SU-DHL-6 (cell line): ENCODE results near the gene PANK2.
A peak's percentile ranks its signal among the peaks of the same experiment; 100 is the strongest.

Source experiments
- H2AFZ ChIP-seq: fragments of 200-600 bp; sonication (generic); 2 replicates; pipeline ENCODE4 v1.6.1; 2014; ENCODE audit warnings: low read depth, mild to moderate bottlenecking, moderate library complexity, mixed read lengths, antibody characterized with exemption, low read length; ENCODE audit not compliant: severe bottlenecking
- H3F3A ChIP-seq: fragments of 200-600 bp; shearing (Covaris generic); 2 replicates; pipeline ENCODE4 v1.6.0; 2016; ENCODE audit warnings: antibody characterized with exemption, mild to moderate bottlenecking; ENCODE audit not compliant: insufficient read depth
- H3K27ac ChIP-seq: fragments of 200-600 bp; sonication (generic); 2 replicates; pipeline ENCODE4 v1.5.1; 2016; ENCODE audit warnings: low read depth, mild to moderate bottlenecking, low read length, moderate library complexity, mixed read lengths
- H3K27me3 ChIP-seq: fragments of 200-600 bp; sonication (generic), shearing (Covaris generic); 2 replicates; pipeline ENCODE4 v1.6.0; 2014; ENCODE audit warnings: mild to moderate bottlenecking, low read length
- H3K36me3 ChIP-seq: fragments of 200-600 bp; sonication (generic); 2 replicates; pipeline ENCODE4 v1.6.1; 2014; ENCODE audit warnings: mild to moderate bottlenecking, low read length, mixed read lengths
- H3K4me2 ChIP-seq: fragments of 300-600, 200-600 bp; shearing (Covaris generic), sonication (generic); 2 replicates; pipeline ENCODE4 v1.6.0; 2014; ENCODE audit warnings: low read length, low read depth, mild to moderate bottlenecking; ENCODE audit not compliant: poor library complexity, severe bottlenecking
- H3K4me3 ChIP-seq: fragments of 200-600 bp; sonication (generic); 2 replicates; pipeline ENCODE4 v1.5.1; 2014; ENCODE audit warnings: antibody characterized with exemption, low read length, mild to moderate bottlenecking, mixed read lengths; ENCODE audit not compliant: insufficient read depth, poor library complexity, severe bottlenecking
- H3K79me2 ChIP-seq: fragments of 200-600 bp; sonication (generic); 2 replicates; pipeline ENCODE4 v1.6.1; 2014; ENCODE audit warnings: mild to moderate bottlenecking, low read length, moderate library complexity; ENCODE audit not compliant: insufficient read depth
- H3K9ac ChIP-seq: fragments of 200-600 bp; sonication (generic); 2 replicates; pipeline ENCODE4 v1.7.0; 2014; ENCODE audit warnings: mild to moderate bottlenecking, low read length
- H3K9me2 ChIP-seq: fragments of 200-600 bp; sonication (generic); replicated peaks from 2 replicates; pipeline ENCODE4 v1.6.1; 2014; ENCODE audit warnings: low read length; ENCODE audit not compliant: insufficient read depth
- H3K9me3 ChIP-seq: fragments of 200-600 bp; sonication (generic); 2 replicates; pipeline ENCODE4 v1.6.1; 2014; ENCODE audit warnings: low read length, mixed read lengths; ENCODE audit not compliant: insufficient read depth
- H4K20me1 ChIP-seq: fragments of 200-600 bp; sonication (generic); 2 replicates; pipeline ENCODE4 v1.6.1; 2014; ENCODE audit warnings: low read depth, mild to moderate bottlenecking, antibody characterized with exemption, low read length, moderate library complexity, mixed read lengths
- CTCF ChIP-seq: fragments of 200-600 bp; sonication (generic); IDR thresholded peaks from one replicate; pipeline ENCODE4 v1.5.1; 2017; ENCODE audit warnings: antibody characterized with exemption, mild to moderate bottlenecking, low read length, moderate library complexity; ENCODE audit not compliant: insufficient read depth, poor library complexity, severe bottlenecking
- EZH2phosphoT487 ChIP-seq: fragments of 200-600 bp; sonication (generic), shearing (Covaris generic); conservative IDR thresholded peaks from 2 replicates; pipeline ENCODE4 v1.6.1; 2018; ENCODE audit warnings: mild to moderate bottlenecking, antibody characterized with exemption, low read length, moderate library complexity, mixed read lengths

PANK2 gene

GRCh38 chr20:3890999-3891929 is 2.1 kb downstream of the PANK2 start:
- TF ChIP-seq CTCF (no peak), EZH2phosphoT487 (no peak)
- Histone ChIP-seq H3F3A (peaks cover 25% of the 10 kb centered on the region), H3K27ac (peak overlapping the region; percentile 89), H4K20me1 (peaks cover 25% of the 10 kb centered on the region), H3K9me3 (no peaks in the 10 kb centered on the region), H3K36me3 (peaks cover 9% of the 10 kb centered on the region; the same call in 1 of the 2 replicates), H3K27me3 (no peaks in the 10 kb centered on the region), H2AFZ (no peak overlapping the region), H3K9me2 (no peaks in the 10 kb centered on the region), H3K4me2 (peak overlapping the region; percentile 90), H3K79me2 (peaks cover 86% of the 10 kb centered on the region), H3K4me3 (peak overlapping the region; percentile 98), H3K9ac (peak overlapping the region; percentile 92)

DNA sequence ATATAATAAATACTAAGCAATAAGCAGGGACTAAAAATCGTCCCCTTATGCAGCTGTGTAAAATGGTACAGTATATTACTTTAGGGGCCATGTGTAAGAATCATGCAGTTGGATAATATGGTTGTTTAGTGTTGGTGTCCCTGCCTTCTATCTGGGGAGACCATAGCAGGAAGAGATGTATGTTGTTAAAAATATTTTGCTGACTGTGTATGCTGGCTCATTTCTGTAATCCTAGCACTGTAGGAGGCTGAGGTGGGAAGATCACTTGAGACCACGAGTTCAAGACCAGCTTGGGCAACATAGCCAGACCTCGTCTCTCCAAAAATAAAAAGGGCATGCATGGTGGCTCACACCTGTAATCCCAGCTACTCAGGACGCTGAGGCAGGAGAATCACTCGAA is 5.6 kb downstream of the PANK2 start:
- Histone ChIP-seq H3K27ac (no peak overlapping the region), H3K27me3 (no peaks in the 10 kb centered on the region), H3K79me2 (peaks cover 100% of the 10 kb centered on the region), H3K4me3 (no peak overlapping the region), H3K36me3 (peaks cover 9% of the 10 kb centered on the region; the same call in 1 of the 2 replicates), H4K20me1 (peaks cover 35% of the 10 kb centered on the region), H3F3A (peaks cover 27% of the 10 kb centered on the region), H3K9me3 (no peaks in the 10 kb centered on the region), H2AFZ (no peak overlapping the region), H3K4me2 (peak overlapping the region; percentile 13), H3K9me2 (no peaks in the 10 kb centered on the region), H3K9ac (no peak overlapping the region)
- TF ChIP-seq EZH2phosphoT487: no peak
- no peak for TF ChIP-seq CTCF

DNA sequence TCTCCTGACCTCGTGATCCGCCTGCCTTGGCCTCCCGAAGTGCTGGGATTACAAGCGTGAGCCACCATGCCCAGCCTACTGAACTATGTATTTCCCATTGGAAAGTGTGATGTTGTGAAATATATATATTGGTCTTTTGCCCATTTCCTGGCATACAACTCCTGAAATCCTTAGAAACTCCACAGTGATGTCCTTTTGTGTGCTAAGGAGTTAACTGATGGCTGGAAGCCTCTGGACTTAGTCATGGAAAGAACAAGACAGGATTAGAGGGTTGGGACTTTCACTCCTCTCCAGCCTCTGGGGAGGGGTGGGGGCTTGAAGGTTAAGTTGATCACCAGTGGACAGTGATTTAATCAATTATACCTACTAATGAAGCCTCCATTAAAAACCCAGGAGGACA is 7.1 kb downstream of the PANK2 start:
- Histone ChIP-seq H3K4me3 (no peak overlapping the region), H3K9ac (no peak overlapping the region), H4K20me1 (peaks cover 36% of the 10 kb centered on the region), H2AFZ (no peak overlapping the region), H3K27me3 (no peaks in the 10 kb centered on the region), H3K4me2 (peak overlapping the region; percentile 17), H3K27ac (peak overlapping the region; percentile 1; the same call in 1 of the 2 replicates), H3F3A (peaks cover 23% of the 10 kb centered on the region), H3K79me2 (peaks cover 100% of the 10 kb centered on the region), H3K9me3 (no peaks in the 10 kb centered on the region), H3K36me3 (peaks cover 9% of the 10 kb centered on the region; the same call in 1 of the 2 replicates), H3K9me2 (no peaks in the 10 kb centered on the region)
- no peak for TF ChIP-seq CTCF
- no peak for TF ChIP-seq EZH2phosphoT487
